NOMO-1 (cell line): Measurements from ENCODE around the gene ZNF536.
"Not testable (repeated sequence)": the region's sequence is repeated elsewhere in the genome, so short reads cannot be mapped to it uniquely, and the experiment has no call there.

Source experiments
- DNase-seq, 2 experiments: peaks; one replicate each; lab custom pipeline; 2025; ENCODE audit not compliant: unreplicated experiment in 2 of 2; lab: John Stamatoyannopoulos, UW

The ZNF536 gene

GRCh38 chr19:30408734-30409301, 36.6 kb downstream of the ZNF536 start:
- DNase-seq: no peak

DNA sequence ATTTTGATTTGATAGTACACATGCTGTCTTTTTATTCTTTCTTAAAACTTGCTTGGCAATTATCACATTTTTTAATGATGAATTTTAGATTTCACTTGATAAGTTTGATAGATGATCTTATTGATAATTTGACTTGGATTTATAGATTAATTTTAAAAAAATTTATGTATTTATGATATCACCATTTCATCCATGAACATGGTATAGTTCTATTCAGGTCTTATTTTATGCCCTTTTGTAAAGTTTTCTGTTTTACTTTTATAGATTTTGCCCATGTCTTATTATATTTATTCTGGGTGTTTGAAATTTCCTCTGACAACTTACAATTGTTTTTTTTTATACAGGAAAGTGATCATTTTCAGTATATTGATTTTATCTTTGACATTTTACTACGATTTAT, 39.5 kb downstream of the ZNF536 start:
- DNase-seq: no peak

GRCh38 chr19:30416375-30416774, 44.2 kb downstream of the ZNF536 start:
- no peak for DNase-seq

GRCh38 chr19:30417166-30417565, 45.0 kb downstream of the ZNF536 start:
- not testable (repeated sequence) for DNase-seq

GRCh38 chr19:30419568-30420180, 47.5 kb downstream of the ZNF536 start:
- DNase-seq: no peak

GRCh38 chr19:30420316-30420715, 48.1 kb downstream of the ZNF536 start:
- DNase-seq: no peak

- no peak for DNase-seq
Observed at GRCh38 chr19:30420881-30421280, 48.7 kb downstream of the ZNF536 start.

GRCh38 chr19:30421571-30421970, 49.4 kb downstream of the ZNF536 start:
- no peak for DNase-seq

DNA sequence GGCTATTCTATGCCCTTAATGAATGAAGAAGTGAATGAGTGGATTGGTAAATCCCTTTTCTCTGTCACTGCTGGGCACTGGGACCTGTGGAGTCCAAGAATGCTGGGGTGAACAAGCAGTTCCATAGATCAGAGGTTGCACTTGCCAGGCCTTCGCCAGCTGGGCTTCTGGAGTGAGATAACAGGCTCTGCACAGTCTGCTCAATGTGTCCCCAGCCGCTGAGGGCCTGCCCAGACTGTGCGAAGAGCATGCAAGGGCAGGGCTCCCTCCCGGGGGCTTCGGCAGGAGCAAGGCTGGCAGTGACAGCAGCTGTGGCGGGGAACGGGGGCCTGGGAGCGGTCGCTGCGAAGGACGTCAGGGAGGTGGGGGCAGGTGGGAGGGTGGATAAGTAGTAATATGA, 51.3 kb downstream of the ZNF536 start:
- no peak for DNase-seq

GRCh38 chr19:30425885-30426838, 54.0 kb downstream of the ZNF536 start:
- DNase-seq: no peak

- no peak for DNase-seq
Observed at GRCh38 chr19:30426864-30427263, 54.7 kb downstream of the ZNF536 start.

GRCh38 chr19:30428092-30428680, 56.0 kb downstream of the ZNF536 start:
- DNase-seq: no peak

GRCh38 chr19:30428844-30429243, 56.7 kb downstream of the ZNF536 start:
- no peak for DNase-seq

- DNase-seq: no peak
Observed at GRCh38 chr19:30430206-30430734, 58.1 kb downstream of the ZNF536 start.

DNA sequence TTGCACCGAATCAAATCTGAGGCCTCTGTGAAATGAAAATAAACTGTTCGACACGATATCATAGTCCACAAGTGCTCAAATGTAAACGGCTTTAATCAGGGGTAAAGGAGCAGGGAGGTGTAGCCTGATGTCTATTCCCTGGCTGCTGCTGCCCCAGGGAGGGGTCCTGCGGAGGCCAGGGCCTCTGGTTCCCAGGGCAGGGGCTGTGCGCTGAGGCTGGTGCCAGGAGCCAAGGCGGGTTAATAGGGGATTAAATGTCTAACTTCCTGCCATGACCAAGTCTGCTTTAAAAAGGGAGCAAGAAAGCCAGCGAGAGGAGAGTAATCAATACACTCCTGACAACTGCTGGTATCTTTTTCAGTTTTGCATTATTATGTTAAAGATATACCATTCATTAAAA, 59.4 kb downstream of the ZNF536 start:
- DNase-seq: no peak

DNA sequence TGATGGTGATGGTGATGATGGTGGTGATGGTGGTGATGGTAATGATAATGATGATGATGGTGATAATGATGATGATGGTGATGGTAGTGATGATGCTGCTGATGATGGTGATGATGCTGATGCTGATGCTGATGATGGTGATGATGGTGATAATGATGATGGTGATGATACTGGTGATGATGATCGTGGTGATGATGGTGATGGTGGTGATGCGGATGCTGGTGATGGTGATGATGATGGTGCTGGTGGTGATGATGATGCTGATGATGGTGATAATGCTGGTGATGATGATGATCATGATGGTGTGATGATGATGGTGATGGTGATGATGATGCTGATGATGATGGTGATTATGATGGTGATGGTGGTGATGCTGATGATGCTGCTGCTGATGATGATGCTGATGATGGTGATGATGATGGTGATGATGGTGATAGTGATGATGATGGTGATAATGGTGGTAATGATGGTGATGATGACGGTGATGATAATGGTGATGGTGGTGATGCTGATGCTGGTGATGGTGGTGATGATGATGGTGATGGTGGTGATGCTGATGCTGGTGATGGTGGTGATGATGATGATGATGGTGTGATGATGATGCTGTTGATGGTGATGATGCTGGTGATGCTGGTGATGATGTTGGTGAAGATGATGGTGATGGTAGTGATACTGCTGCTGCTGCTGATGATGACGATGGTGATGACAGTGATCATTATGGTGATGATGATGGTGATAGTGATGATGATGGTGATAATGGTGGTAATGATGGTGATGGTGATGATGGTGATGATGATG, 62.8 kb downstream of the ZNF536 start:
- no peak for DNase-seq

GRCh38 chr19:30437869-30438268, 65.7 kb downstream of the ZNF536 start:
- no peak for DNase-seq

DNA sequence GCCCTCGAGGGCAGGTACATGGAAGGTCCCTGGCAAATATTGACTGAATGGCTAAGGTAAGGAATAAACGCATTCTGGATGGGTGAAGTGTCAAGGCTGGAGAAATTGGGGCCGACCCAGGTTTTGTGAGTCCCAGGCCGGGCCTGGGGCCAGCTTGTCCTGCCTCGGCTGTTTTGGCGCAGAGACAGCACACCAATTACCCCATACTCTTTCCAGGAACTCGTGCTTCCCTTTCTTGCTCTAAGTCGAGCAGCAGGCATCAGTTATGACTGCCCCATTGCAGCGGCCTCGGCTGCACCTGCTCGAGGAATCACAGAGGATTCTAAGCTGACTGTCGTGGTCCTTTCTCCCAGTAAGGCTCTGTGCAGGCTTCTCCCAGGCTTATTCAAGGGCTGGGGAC, 67.1 kb downstream of the ZNF536 start:
- no peak for DNase-seq

GRCh38 chr19:30441011-30441410, 68.8 kb downstream of the ZNF536 start:
- no peak for DNase-seq

- no peak for DNase-seq
Observed at GRCh38 chr19:30442674-30443073, 70.5 kb downstream of the ZNF536 start.
